K562 treated with DMSO at 1 percent for 12 hours (cell line): ENCODE measurements around the gene RHEB. TPM values are rescaled to one million over a fixed set of nuclear protein-coding genes. Genes with fewer than 3 reads are reported as not detected.

Experiments used
- total RNA-seq: library from RNA; unstranded; fragments of 300-600 nt; gene quantifications from 2 replicates; pipeline ENCODE4 v1.2.3, GENCODE V29; 2022; ENCODE audit not compliant: insufficient read depth

The RHEB gene, protein sequence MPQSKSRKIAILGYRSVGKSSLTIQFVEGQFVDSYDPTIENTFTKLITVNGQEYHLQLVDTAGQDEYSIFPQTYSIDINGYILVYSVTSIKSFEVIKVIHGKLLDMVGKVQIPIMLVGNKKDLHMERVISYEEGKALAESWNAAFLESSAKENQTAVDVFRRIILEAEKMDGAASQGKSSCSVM
- 72.2 and 110 TPM in 2 replicates for total RNA-seq

GRCh38 chr7:151519765-151520418, at the start of gene RHEB:
Gene RHEB (minus strand): TSS chr7:151519895. CDS start chr7:151519511, 384 bp downstream.

DNA sequence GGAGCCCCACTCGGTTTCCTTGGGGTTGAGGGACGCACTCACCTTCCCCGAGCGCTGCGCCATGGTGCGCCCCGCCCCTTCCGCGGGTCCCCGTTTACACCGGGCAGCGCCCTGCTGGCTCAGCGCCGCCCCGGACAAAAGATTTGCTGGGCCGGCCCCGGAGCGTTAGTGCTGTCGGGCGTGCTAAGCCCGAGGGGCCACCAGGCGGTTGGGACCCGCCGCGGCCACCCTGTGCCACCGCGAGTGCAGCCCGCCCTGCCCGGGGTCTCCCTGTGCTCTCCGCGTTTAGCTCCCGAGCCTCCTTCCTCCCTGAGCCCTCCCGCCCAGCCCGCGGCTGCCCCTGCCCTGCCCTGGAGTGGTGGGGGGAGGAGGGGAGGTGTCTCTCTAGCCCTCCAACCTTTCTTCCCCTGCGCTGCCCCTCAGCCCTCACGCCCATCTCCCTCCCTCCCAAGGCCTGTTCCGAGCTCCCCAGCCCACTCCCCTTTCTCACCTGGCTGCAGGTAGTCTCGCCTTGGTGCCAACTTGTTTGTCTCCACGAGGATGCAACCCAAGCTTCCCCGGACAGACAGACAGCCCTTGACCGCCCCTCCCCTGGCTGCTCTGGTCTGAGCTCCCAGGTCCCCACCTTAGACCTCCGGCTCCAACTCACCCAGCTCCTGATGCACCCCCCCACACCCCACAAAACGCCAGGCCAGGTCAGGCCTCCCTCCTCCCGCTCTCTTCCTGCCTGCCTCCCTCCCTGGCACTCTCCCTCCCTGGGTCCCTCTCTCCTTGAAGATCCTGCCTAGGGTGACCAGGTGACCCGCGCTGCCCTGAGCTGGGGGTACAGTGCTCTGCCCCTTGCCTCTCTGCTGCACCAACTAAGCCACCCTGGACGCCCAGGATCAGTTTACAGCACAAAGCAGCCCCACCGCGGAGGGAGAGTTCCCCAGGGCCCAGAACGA, 79.6 kb downstream of the RHEB start, which contains the start of gene CRYGN:
TSS of gene CRYGN (minus strand) at position 287 of the 944 bp plus-strand sequence. CDS start at position 63, 224 bp downstream.

Other genes starting within 250 kb of the RHEB start
- gene NUB1, start 178.1 kb downstream of the RHEB start, total RNA-seq: 58.7 and 96.9 TPM in 2 replicates
- 0.53 TPM in 1 of 2 replicates, not detected in the other for gene WDR86, start 109.9 kb downstream of the RHEB start, total RNA-seq
- not detected in 2 replicates for gene CRYGN, start 79.8 kb downstream of the RHEB start, total RNA-seq